ENCODE data around the gene AKAP5. TPM values are rescaled to one million over a fixed set of nuclear protein-coding genes. Genes with fewer than 3 reads are reported as not detected.

AKAP5 gene
- total and polyA plus RNA-seq, 9 of the 15 experiments (the other 6 are each of a cell fraction or from before 2014, with no cell fraction given) = 0.06 to 0.94 (median 0.34) TPM

DNA sequence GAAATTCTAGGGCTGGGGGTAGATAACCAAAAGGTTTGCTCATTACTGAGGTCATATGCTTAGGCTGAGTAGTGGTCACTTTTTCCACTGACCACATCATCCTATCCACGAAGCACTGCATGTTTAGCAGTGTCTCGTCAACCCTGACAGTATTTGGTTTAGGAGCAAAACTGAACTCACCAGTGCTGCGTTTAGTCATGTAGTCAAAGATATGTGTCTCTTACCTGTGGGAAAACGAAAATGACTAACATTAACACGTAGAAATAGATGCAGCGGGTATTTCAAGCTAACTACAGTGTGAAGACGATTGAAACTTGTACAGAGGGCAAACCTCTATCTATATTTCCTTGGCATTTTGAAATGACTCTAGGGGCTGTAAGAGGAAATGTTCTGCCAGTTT lies 42.5 kb upstream of the AKAP5 start (continued):
- no peak for TF ChIP-seq VEZF1 (CRISPR knock-in tag; IDR thresholded peaks at IDR 0.05)
- no peak for TF ChIP-seq PATZ1 (CRISPR knock-in tag; IDR thresholded peaks at IDR 0.05; ENCODE audit: borderline replicate concordance)

DNA sequence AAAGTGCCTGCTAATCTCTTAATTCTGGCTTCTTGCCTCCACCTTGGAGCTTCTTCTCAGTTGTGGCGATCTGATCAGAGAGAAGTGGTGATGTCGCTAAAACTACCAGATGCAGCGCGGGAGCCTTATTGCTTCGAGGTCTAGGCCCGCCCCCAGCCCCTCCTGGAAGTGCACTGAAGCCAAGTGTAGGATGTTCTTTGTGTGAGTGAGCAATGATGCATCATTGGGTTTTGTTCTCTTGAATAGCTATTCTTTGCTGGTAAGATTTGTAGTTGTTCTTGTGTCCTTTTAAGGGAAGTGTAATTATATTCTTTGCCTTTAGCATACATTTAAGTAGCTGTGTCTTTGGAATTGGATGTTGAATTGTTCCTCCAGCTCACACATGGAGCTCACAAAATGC lies 41.3 kb upstream of the AKAP5 start:
- Histone ChIP-seq H3K27me3 (ENCODE audit: control insufficient read depth in 2 of 2, insufficient read depth in 2 of 2, low read length in 2 of 2) (no peaks in the 10 kb centered on the region), H3K9me1 (ENCODE audit: control insufficient read depth, insufficient read depth, low read length) (no peaks in the 10 kb centered on the region), H3K27ac (ENCODE audit: extremely low read depth, low read depth, low read length) (no peak overlapping the region), H3K4me1 (replicated peaks in 1 of 2; ENCODE audit: control insufficient read depth in 2 of 2, insufficient read depth in 2 of 2, low read length in 2 of 2) (no peaks in the 10 kb centered on the region), H3K9me3 (replicated peaks; ENCODE audit: control insufficient read depth, insufficient read depth, low read depth, low read length) (no peaks in the 10 kb centered on the region), H3K4me2 (ENCODE audit: insufficient read depth, low read length) (no peak overlapping the region), H3K9ac (ENCODE audit: insufficient read depth in 1 of 2, low read depth in 2 of 2, low read length in 2 of 2) (no peak overlapping the region), H4K20me1 (replicated peaks; ENCODE audit: control insufficient read depth, insufficient read depth, low read length) (no peaks in the 10 kb centered on the region), H3K4me3 (no peak overlapping the region), H3K79me2 (ENCODE audit: control insufficient read depth, insufficient read depth, low read length) (no peaks in the 10 kb centered on the region), H3K36me3 (ENCODE audit: control insufficient read depth, insufficient read depth, low read length) (peaks cover 87% of the 10 kb centered on the region), H2AFZ (ENCODE audit: low read depth, low read length) (no peak overlapping the region)
- ATAC-seq = no peak
- no TSS peak for BruUV-seq (replicated peaks)
- 96% methylated on average over 5 of the region's 6 CpGs for WGBS (ENCODE audit: insufficient coverage, low coverage, missing lambda C conversion rate)
- DNase-seq (ENCODE audit: extremely low read depth in 1 of 4, low spot score in 3 of 4) = no peak
- intact Hi-C loops (cut with micrococcal nuclease) (loop anchor here (10.0 kb wide), 1 partner anchor 79 kb away; no protein-coding TSS in a partner anchor), in situ Hi-C loops (cut with MboI) (no loop called here)
- TF ChIP-seq ZNF780A (CRISPR knock-in tag; IDR thresholded peaks at IDR 0.05) (no peak), PTBP1 (IDR thresholded peaks at IDR 0.05; ENCODE audit: low read depth, low read length) (no peak), MAFF (IDR thresholded peaks at IDR 0.05; ENCODE audit: low read length) (no peak), ZNF354B (CRISPR knock-in tag; IDR thresholded peaks at IDR 0.05) (no peak), ESRRB (CRISPR knock-in tag; IDR thresholded peaks at IDR 0.05; ENCODE audit: borderline replicate concordance) (no peak), DMBX1 (CRISPR knock-in tag; IDR thresholded peaks at IDR 0.05; ENCODE audit: borderline replicate concordance) (no peak), AFF4 (CRISPR knock-in tag; IDR thresholded peaks at IDR 0.05) (no peak), CXXC5 (CRISPR knock-in tag; IDR thresholded peaks at IDR 0.05) (no peak), ZBTB12 (CRISPR knock-in tag; IDR thresholded peaks at IDR 0.05) (no peak)
- no peak for FAIRE-seq
- ChIA-PET POLR2A (interaction anchor here (0.8 kb wide), 1 partner anchor 16 kb away, joined by 4 read pairs; no protein-coding TSS in a partner anchor), CTCF (ENCODE audit: low intra/inter-chr PET ratio) (no interaction called here)

All from K562 (cell line).